Fibroblast of villous mesenchyme (primary cell): ENCODE data around the gene IL1RAP. TPM values are rescaled to one million over a fixed set of nuclear protein-coding genes. Genes with fewer than 3 reads are reported as not detected.

Experiments used
- DNase-seq: peaks from one replicate; pipeline ENCODE4 v3.0.0-alpha.2; 2010; ENCODE audit warnings: low read depth
- H3K4me3 ChIP-seq: 2 replicates; pipeline ENCODE4 v1.5.1; 2011; ENCODE audit warnings: low read depth, mild to moderate bottlenecking, low read length
- CTCF ChIP-seq: IDR thresholded peaks from 2 replicates; pipeline ENCODE4 v1.5.1; 2012; ENCODE audit warnings: low read depth, mild to moderate bottlenecking, low read length; ENCODE audit not compliant: insufficient read depth
- total RNA-seq: library from RNA; depleted of rRNA; stranded (reverse); fragments of >200 nt; gene quantifications from 2 replicates; pipeline ENCODE4 v1.2.3, GENCODE V29; 2012

IL1RAP gene
- total RNA-seq, 1 donor = 28.1 TPM

DNA sequence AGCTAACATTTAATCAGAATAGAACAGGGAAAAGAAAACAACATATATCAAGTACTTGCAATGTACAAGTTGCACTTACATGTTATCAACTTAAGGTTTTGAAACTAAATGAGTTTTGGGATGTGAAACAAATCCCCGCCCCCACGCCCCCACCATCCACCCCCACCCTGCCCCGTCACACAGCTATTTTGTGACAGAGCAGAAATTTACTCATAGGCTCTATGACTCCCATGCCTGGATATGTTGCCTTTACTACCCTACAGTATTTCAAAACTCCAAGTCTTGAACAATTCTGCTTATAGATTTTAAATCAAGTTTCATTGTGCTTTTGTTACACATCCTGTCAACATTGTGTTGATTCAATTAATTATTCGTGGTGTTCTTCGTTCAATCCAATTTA is 18.1 kb upstream of the IL1RAP start:
- H3K4me3 ChIP-seq = no peak overlapping the region
- TF ChIP-seq CTCF = no peak
- DNase-seq = no peak

GRCh38 chr3:190496859-190497258 is 17.0 kb upstream of the IL1RAP start:
- no peak for TF ChIP-seq CTCF
- DNase-seq = no peak
- H3K4me3 ChIP-seq = no peak overlapping the region

DNA sequence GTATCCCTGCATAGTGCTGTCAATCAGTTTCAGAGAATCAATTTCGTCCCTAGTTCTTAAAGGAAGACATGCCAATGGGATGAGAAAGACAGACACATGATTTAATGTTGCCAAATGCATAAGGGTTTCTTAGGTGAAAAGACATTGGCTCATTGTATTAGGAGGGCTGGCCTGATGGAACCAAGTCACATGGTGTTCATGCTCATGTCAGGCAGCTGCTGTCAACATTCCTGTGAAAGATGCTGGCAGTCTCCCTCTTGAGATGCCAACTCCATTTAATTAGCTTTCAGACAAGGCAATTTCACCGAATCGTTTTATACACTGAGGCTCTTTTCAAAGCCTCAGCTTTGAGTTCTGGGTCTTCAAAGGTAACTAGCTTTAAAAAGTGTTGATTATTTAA is 16.1 kb upstream of the IL1RAP start:
- H3K4me3 ChIP-seq = no peak overlapping the region
- DNase-seq = no peak
- TF ChIP-seq CTCF = no peak

DNA sequence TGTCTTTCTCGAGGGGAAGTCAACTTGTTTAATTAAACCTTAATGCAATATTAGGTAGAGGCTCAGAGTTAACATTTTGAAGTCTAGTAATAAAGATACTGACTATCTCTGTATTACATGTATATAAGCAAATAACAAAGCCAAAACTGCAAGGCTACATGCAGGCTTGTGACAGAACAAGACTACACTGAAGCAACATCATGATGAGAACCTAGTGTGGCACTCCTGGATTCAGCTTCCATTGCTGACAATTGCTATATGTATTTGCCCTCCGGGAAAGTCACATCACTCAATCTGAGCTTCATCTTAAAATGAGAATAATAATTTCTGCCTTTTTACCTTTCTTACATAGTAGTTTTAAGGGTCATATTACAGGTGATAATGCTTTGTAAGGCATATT is 15.6 kb upstream of the IL1RAP start:
- no peak for DNase-seq
- no peak overlapping the region for H3K4me3 ChIP-seq
- no peak for TF ChIP-seq CTCF

DNA sequence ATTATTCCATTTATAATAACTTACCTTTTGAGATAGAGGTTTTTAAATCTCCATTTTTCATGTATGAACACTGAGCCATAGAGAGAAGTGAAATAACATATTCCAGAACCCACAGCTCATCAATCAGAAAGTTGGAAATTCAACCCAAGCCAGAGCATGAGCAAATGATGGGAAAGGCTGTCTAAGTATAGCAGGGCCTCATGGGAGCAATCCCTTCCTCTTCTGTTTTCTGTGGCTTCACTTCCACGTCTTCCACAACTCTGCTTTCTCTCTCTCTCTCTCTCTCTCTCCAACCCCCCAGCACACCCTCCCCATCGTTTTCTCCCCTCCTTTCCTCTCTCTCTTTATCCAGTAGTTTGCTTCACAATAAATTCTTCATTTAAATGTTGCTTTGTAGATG is 14.8 kb upstream of the IL1RAP start:
- TF ChIP-seq CTCF = no peak
- no peak for DNase-seq
- H3K4me3 ChIP-seq = no peak overlapping the region

DNA sequence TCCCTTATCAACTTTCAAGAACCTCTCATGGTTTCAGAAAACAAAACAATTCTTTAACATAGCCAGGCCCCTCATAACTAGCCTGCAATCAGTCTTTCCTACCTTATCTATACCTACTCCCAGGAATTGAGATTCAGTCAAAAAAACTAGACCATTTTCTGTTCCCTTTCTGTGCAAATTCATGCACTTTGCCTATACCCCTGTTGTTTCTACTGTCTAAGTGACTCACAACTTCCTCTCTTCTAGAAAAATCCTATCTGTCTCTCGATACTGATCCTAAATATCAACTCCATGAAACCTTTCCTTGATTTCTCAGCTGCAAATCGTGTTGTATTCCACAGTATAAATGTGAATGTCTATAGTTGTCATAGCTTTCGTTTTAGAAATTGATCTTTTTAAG is 10.9 kb upstream of the IL1RAP start:
- TF ChIP-seq CTCF = no peak
- H3K4me3 ChIP-seq = no peak overlapping the region
- no peak for DNase-seq

- no peak overlapping the region for H3K4me3 ChIP-seq
- no peak for DNase-seq
- no peak for TF ChIP-seq CTCF
Observed at GRCh38 chr3:190504354-190505125, 9.3 kb upstream of the IL1RAP start.
